Activated T-helper 1 cell treated with anti-CD3 and anti-CD28 coated beads, Interleukin-12 subunit alpha, Interleukin-12 subunit beta, Interleukin-2, Interleukin-4 antibody, amounts not matched to agents 30 ng/mL and 10 ng/mL and 1 ng/mL, durations not matched to agents 14 hours and 24 hours and 36 hours (primary cell): ENCODE results near the gene PIK3R2. TPM values are rescaled to one million over a fixed set of nuclear protein-coding genes. Genes with fewer than 3 reads are reported as not detected.

Experiments used
- DNase-seq: peaks from one replicate; pipeline ENCODE4 v3.0.0; 2021; ENCODE audit warnings: low spot score
- H3K27ac Mint-ChIP-seq: one replicate; pipeline ENCODE4 v1.8.0; 2021; ENCODE audit warnings: mild to moderate bottlenecking, mixed read lengths
- H3K27me3 Mint-ChIP-seq: one replicate; pipeline ENCODE4 v1.8.0; 2022; ENCODE audit warnings: mild to moderate bottlenecking, moderate library complexity, mixed read lengths; ENCODE audit not compliant: insufficient read depth
- H3K36me3 Mint-ChIP-seq: one replicate; pipeline ENCODE4 v1.8.0; 2021; ENCODE audit warnings: low read depth, mixed read lengths
- H3K4me1 Mint-ChIP-seq: one replicate; pipeline ENCODE4 v1.8.0; 2021; ENCODE audit warnings: low read depth, mixed read lengths
- H3K4me3 Mint-ChIP-seq: one replicate; pipeline ENCODE4 v1.8.0; 2021; ENCODE audit warnings: mild to moderate bottlenecking, moderate library complexity, mixed read lengths
- H3K9me3 Mint-ChIP-seq: one replicate; pipeline ENCODE4 v1.8.0; 2021; ENCODE audit warnings: mixed read lengths
- intact Hi-C: fragments of 100-400 bp; cut with micrococcal nuclease; formaldehyde crosslinking; loops from one replicate; pipeline ENCODE4 v1.15.1; 2024
- total RNA-seq: library from RNA; stranded (reverse); gene quantifications from 2 replicates; pipeline ENCODE4 v1.2.3, GENCODE V29; 2022

PIK3R2 gene
- total RNA-seq, 1 donor from 2014 or later, result 15.6 TPM

DNA sequence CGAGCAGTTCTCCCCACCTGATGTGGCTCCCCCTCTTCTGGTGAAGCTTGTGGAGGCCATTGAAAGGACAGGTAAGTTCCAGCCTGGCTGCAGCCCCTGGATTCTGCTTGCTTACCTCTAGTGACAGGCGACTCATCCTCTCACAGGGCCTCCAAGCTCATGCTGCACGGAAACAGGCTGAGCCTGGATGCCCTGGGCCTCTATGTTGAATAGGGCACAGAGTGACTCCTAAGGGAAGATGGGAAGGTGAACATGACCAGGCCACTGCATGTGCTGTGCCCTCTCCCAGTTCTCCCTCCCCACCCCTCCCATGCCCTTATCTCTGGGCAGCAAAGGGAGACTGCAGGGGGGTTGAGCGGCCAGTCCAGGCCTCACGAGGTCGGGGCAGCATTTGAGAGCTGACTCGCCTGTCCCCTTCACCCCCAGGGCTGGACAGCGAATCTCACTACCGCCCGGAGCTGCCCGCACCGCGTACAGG, 7.6 kb downstream of the PIK3R2 start:
- H3K27ac Mint-ChIP-seq, result peak overlapping the region; percentile 84
- no peak for DNase-seq
- intact Hi-C loops, result loop anchor here (5.0 kb wide), 1 partner anchor 92 kb away; no protein-coding TSS in a partner anchor

DNA sequence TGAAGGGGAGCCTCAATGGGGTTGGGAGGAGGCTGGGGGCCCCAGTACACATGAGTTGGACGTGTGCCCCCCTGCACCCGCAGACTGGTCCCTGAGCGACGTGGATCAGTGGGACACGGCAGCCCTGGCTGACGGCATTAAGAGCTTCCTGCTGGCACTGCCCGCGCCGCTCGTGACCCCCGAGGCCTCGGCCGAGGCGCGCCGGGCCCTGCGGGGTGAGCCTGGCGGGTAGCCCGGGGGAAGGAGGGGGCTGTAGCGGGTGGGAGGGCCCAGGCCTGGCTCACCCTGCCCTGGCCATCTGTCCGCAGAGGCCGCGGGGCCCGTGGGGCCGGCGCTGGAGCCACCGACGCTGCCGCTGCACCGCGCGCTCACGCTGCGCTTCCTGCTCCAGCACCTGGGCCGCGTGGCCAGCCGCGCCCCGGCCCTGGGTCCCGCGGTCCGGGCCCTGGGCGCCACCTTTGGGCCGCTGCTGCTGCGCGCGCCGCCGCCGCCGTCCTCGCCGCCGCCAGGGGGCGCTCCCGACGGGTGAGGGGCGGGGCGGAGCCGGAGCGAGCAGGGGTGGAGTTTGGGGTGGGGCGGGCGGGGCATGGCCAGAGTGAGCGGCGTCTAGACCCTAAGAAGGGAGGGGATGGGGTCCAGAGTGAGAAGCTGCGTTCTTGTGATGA, 8.1 kb downstream of the PIK3R2 start:
- intact Hi-C loops, result loop anchor here (1.0 to 5.0 kb wide), 6 partner anchors 8 to 475 kb away; partner anchors contain the start of genes IFI30, LSM4 and PIK3R2
- Mint-ChIP-seq H3K36me3 (peaks cover 11% of the 10 kb centered on the region), H3K9me3 (no peaks in the 10 kb centered on the region), H3K27me3 (no peaks in the 10 kb centered on the region), H3K4me1 (peaks cover 5% of the 10 kb centered on the region), H3K27ac (no peak overlapping the region), H3K4me3 (peak overlapping the region; percentile 72)
- DNase-seq, result peak; percentile 80

More for the DNA sequence above, 7.6 kb downstream of the PIK3R2 start:
- H3K27me3 Mint-ChIP-seq, result no peaks in the 10 kb centered on the region
- H3K4me1 Mint-ChIP-seq, result peaks cover 5% of the 10 kb centered on the region
- H3K9me3 Mint-ChIP-seq, result no peaks in the 10 kb centered on the region
- H3K36me3 Mint-ChIP-seq, result peaks cover 8% of the 10 kb centered on the region
- H3K4me3 Mint-ChIP-seq, result peak overlapping the region; percentile 72

DNA sequence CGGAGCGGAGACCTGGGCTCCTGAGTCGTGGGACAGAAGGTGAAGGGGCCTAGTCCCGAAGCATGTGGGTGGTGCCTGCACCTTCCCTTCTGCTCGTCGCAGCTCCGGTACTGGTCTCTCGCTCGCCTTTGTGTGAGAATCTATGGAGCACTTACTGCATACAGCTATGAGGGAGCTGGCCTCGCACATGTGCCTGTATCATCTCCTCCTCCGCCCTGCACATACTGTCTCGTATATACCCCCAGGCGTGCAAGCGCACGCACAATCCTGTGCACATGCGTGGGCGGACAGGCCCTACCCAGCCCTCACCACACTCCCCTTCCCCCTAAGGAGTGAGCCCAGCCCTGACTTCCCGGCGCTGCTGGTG, 8.7 kb downstream of the PIK3R2 start:
- Mint-ChIP-seq H3K36me3 (peaks cover 9% of the 10 kb centered on the region), H3K4me1 (peaks cover 5% of the 10 kb centered on the region), H3K4me3 (peak overlapping the region; percentile 42), H3K9me3 (no peaks in the 10 kb centered on the region), H3K27ac (peak overlapping the region; percentile 23), H3K27me3 (no peaks in the 10 kb centered on the region)
- no peak for DNase-seq
- intact Hi-C loops, result loop anchor here (1.0 to 5.0 kb wide), 6 partner anchors 8 to 475 kb away; partner anchors contain the start of genes IFI30, LSM4 and PIK3R2

DNA sequence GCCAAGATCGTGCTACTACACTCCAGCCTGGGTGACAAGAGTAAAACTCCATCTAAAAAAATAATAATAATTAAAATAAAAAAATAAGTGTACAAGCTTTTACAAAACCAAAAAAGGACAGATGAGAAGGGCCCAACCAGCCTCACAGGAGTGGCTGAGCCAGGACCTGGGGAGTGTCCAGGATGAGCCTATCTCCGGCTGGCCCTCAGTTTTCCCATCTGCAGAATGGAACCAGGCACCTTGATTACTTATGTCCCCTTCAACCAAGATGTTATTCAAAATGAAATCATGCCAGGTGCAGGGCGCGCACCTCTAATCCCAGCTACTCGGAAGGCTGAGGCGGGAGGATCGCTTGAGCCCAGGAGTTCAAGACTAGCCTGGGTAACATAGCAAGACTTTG, 11.1 kb downstream of the PIK3R2 start:
- no peak overlapping the region for H3K4me3 Mint-ChIP-seq
- peaks cover 5% of the 10 kb centered on the region for H3K4me1 Mint-ChIP-seq
- DNase-seq, result no peak
- H3K36me3 Mint-ChIP-seq, result peaks cover 14% of the 10 kb centered on the region
- H3K27ac Mint-ChIP-seq, result no peak overlapping the region
- H3K27me3 Mint-ChIP-seq, result no peaks in the 10 kb centered on the region
- no peaks in the 10 kb centered on the region for H3K9me3 Mint-ChIP-seq
- intact Hi-C loops, result loop anchor here (5.0 kb wide), 1 partner anchor 88 kb away; no protein-coding TSS in a partner anchor

DNA sequence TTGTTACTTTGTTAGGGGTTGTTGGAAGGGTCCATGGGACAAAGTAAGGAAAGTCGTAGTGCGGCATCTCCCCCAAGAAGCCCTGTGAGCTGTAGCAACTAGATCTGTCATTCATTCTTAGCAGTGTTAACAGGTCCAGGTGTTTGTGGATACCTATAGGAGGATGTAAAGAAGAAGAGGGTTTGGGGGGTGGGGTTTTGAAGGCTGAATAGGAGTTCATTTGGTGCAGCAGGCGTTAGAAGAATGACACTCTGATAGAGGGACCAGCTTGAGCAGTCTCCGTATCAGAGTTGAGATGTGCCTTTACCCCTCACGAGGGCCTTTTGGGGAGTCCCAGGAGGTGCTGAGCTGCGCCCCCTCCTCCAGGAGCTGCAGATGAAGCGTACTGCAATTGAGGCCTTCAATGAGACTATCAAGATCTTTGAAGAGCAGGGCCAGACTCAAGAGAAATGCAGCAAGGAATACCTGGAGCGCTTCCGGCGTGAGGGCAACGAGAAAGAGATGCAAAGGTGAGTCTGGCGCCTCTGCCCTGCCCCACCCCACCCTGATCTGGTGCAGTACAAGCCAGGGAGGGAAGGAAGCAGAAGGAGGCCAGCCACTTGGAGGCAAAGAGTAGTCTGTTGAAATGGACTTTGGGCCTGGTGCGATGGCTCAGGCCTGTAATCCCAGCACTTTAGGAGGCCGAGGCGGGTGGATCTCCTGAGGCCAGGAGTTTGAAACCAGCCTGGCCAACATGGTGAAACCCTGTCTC, 13.0 kb downstream of the PIK3R2 start:
- Mint-ChIP-seq H3K4me3 (no peak overlapping the region), H3K36me3 (peaks cover 12% of the 10 kb centered on the region), H3K27me3 (no peaks in the 10 kb centered on the region), H3K4me1 (no peaks in the 10 kb centered on the region), H3K9me3 (no peaks in the 10 kb centered on the region), H3K27ac (no peak overlapping the region)
- intact Hi-C loops, result no loop called here
- DNase-seq, result no peak

DNA sequence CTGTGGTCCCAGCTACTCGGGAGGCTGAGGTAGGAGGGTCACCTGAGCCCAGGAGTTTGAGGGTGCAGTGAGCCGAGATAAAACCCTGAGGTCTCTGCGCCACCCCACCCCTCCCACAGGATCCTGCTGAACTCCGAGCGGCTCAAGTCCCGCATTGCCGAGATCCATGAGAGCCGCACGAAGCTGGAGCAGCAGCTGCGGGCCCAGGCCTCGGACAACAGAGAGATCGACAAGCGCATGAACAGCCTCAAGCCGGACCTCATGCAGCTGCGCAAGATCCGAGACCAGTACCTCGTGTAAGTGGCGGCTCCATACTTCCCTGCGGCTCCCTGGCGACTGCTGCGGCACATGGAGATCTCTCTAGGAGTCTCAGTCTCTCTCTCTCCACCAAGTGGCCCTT, 14.0 kb downstream of the PIK3R2 start:
- Mint-ChIP-seq H3K27ac (no peak overlapping the region), H3K9me3 (no peaks in the 10 kb centered on the region), H3K4me1 (no peaks in the 10 kb centered on the region), H3K36me3 (peaks cover 12% of the 10 kb centered on the region), H3K27me3 (peaks cover 3% of the 10 kb centered on the region), H3K4me3 (no peak overlapping the region)
- intact Hi-C loops, result no loop called here
- DNase-seq, result no peak

DNA sequence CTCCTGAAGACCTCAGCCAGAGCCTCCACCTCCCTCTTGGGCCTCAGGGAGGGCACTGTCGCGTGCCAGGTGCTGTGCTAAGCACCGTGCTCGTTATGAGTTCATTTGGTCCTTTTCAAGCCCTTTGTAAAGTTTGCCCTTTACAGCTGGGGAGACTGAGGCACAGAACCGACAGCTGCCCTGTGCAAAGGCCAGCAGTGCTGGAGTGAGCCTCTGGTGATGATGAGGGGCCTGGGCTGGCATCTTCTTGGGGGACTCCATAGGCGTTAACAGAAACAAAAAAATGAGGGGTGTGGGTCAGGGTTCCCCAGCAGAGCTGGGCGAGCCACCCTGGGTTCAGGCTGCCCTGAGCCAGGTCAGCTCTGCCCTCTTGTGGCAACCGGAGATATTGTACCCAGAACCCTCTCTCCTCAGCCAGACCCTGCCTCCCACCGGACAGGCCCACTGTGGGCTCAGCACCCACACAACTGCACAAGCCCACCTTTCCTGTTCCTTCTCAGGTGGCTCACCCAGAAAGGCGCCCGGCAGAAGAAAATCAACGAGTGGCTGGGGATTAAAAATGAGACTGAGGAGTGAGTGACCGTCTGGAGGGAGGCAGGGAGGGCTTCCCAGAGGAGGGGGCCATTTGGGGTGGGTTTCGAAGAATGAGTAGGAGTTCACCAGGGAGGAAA, 15.1 kb downstream of the PIK3R2 start:
- H3K36me3 Mint-ChIP-seq, result peaks cover 12% of the 10 kb centered on the region
- H3K9me3 Mint-ChIP-seq, result no peaks in the 10 kb centered on the region
- peaks cover 3% of the 10 kb centered on the region for H3K27me3 Mint-ChIP-seq
- H3K4me1 Mint-ChIP-seq, result peaks cover 4% of the 10 kb centered on the region
- intact Hi-C loops, result loop anchor here (1.0 kb wide), 2 partner anchors 55 to 105 kb away; no protein-coding TSS in a partner anchor
- H3K27ac Mint-ChIP-seq, result no peak overlapping the region
- peak; percentile 54 for DNase-seq
- H3K4me3 Mint-ChIP-seq, result no peak overlapping the region

DNA sequence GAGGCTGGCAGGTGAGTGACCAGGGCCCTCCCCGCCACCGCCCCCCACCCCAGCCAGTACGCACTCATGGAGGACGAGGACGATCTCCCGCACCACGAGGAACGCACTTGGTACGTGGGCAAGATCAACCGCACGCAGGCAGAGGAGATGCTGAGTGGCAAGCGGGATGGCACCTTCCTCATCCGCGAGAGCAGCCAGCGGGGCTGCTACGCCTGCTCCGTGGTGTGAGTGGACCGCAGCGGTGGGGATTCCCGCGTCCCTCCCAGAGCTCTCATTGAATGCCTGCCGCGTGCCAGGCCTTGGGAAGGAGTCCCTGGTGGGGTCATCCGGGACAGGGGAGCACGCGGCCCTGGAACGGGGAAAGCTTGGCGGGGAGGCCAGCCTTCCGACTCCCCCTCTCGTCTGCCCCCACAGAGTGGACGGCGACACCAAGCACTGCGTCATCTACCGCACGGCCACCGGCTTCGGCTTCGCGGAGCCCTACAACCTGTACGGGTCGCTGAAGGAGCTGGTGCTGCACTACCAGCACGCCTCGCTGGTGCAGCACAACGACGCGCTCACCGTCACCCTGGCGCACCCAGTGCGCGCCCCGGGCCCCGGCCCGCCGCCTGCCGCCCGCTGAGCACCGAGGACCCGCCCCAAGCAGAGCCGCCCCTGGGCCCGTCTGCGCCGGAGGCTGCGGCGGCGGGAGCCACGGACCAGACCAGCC, 15.9 kb downstream of the PIK3R2 start:
- DNase-seq, result no peak
- H3K27ac Mint-ChIP-seq, result no peak overlapping the region
- no peaks in the 10 kb centered on the region for H3K9me3 Mint-ChIP-seq
- H3K4me1 Mint-ChIP-seq, result peaks cover 9% of the 10 kb centered on the region
- H3K36me3 Mint-ChIP-seq, result peaks cover 9% of the 10 kb centered on the region
- peaks cover 3% of the 10 kb centered on the region for H3K27me3 Mint-ChIP-seq
- no peak overlapping the region for H3K4me3 Mint-ChIP-seq
- intact Hi-C loops, result loop anchor here (1.0 kb wide), 2 partner anchors 56 to 106 kb away; no protein-coding TSS in a partner anchor

DNA sequence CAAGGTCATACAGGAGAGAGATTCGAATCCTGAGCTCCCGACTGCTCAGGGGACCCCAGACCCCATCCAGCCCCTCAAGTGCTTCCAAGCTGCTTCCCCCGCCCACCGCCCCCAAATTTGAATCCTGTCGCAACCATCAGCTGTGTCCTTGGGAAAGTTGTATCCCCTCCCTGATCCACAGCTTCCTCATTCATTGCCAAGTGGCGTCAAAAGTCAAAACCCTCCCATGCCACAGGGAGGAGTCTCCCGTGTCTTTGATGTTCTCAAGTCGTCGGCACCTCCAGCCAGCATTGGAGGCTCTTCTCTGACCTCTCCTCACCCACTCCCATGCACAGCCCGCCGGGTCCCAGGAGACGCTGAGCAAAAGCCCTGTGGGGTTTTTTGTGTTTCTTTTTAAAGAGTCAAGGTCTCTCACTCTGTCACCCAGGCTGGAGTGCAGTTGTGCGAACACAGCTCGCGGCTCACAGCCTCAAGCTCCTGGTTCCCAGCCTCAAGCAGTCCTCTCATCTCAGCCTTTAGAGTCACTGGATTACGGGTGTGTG, 17.8 kb downstream of the PIK3R2 start:
- Mint-ChIP-seq H3K4me1 (peaks cover 21% of the 10 kb centered on the region), H3K36me3 (peaks cover 16% of the 10 kb centered on the region), H3K9me3 (no peaks in the 10 kb centered on the region), H3K27me3 (peaks cover 3% of the 10 kb centered on the region), H3K4me3 (no peak overlapping the region), H3K27ac (no peak overlapping the region)
- intact Hi-C loops, result loop anchor here (5.0 kb wide), 1 partner anchor 163 kb away; the partner anchor contains the start of gene ARRDC2
- no peak for DNase-seq

DNA sequence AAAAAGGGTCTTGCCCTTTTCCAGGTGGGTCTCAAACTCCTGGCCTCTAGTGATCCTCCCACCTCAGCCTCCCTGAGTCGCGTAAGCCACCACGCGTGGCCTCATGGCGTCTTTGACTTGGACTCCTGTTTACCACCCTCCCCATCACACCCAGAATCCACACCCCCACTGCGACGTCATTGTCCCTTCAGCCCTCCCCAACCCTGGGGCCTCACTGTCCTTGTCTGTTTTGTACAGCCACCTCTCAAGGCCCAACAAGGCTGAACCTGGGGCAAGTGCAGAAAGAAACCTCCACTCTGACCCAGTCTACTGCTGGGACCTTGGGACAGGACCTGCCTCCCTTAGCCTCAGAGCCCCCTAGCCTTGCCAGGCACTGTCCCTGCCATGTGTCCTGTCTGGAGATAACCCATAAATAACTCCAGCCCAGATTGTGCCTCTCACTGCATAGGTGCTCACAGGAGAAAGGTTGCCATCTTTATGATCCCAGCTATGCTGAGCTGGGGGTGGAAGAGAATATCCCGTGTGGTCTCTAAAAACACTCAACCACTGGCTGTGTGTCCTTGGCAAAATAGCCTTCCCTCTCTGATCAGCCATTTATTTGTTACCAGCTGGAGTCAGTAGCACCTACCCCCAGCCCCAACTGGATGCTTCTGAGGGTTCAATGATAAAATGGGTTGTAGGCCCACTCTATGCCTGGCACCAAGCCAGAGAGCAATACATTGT, 18.8 kb downstream of the PIK3R2 start:
- intact Hi-C loops, result loop anchor here (5.0 kb wide), 1 partner anchor 164 kb away; the partner anchor contains the start of gene ARRDC2
- Mint-ChIP-seq H3K36me3 (peaks cover 21% of the 10 kb centered on the region), H3K9me3 (no peaks in the 10 kb centered on the region), H3K27me3 (peaks cover 3% of the 10 kb centered on the region), H3K27ac (no peak overlapping the region), H3K4me3 (peak overlapping the region; percentile 15), H3K4me1 (peaks cover 27% of the 10 kb centered on the region)
- DNase-seq, result no peak

DNA sequence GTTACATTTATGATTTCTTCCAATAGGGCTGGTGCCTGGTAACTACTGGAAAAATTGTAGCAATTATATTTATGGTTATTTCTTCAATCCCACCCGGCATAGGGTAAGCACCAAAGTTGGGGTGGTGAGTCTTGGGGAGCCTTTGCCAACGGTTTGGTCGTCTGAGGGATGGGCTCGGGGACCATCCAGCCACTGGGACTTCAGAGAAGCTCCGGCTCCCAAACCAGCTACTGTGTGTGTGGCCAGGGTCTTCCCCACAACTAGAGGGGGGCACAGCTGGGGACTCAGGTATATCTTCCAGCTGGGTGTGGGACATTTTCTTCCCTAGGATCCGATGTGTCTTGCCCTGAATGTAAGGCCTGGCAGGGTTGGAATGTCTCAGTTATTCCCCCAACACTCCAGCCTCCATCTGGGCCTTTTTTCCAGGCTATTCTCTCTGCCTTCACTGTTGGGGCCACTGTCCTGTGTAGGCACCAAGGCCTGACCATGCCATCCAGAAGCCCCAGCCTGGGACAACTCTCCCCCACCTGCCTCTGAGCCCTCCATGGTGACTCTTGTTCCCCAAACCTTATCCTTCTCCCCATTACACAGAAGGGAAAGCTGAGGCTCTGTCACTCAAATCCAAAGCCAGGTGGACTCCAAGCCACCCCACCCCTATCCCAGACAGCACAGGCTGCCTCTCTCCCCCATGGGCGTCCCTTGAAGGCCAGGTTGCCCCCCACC, 19.5 kb downstream of the PIK3R2 start:
- peak overlapping the region; percentile 69 for H3K4me3 Mint-ChIP-seq

More for the DNA sequence above, 19.5 kb downstream of the PIK3R2 start:
- Mint-ChIP-seq H3K4me1 (peaks cover 27% of the 10 kb centered on the region), H3K27ac (no peak overlapping the region), H3K36me3 (peaks cover 24% of the 10 kb centered on the region), H3K9me3 (no peaks in the 10 kb centered on the region), H3K27me3 (peaks cover 3% of the 10 kb centered on the region)
- no peak for DNase-seq
- intact Hi-C loops, result loop anchor here (1.0 to 5.0 kb wide), 3 partner anchors 11 to 165 kb away; partner anchors contain the start of gene ARRDC2
